ENCODE data around the gene GBP2.
A peak's percentile ranks its signal among the peaks of the same experiment; 100 is the strongest.
"Not testable (repeated sequence)": the region's sequence is repeated elsewhere in the genome, so short reads cannot be mapped to it uniquely, and the experiment has no call there.

GBP2 gene

GRCh38 chr1:89126602-89127565 is 970 bp upstream of the GBP2 start:
- peak; percentile 80 for DNase-seq

- no peak for DNase-seq
Measured at GRCh38 chr1:89125240-89125912, 538 bp downstream of the GBP2 start.

- DNase-seq: no peak
Measured at GRCh38 chr1:89121641-89122040, 4.3 kb downstream of the GBP2 start.

- no peak for DNase-seq
Measured at GRCh38 chr1:89114662-89115061, 11.3 kb downstream of the GBP2 start.

- DNase-seq: no peak
Measured at GRCh38 chr1:89112871-89113613, 12.9 kb downstream of the GBP2 start.

- no peak for DNase-seq
Measured at GRCh38 chr1:89104687-89105086, 21.2 kb downstream of the GBP2 start.

GRCh38 chr1:89104147-89104546 is 21.8 kb downstream of the GBP2 start:
- DNase-seq: no peak

GRCh38 chr1:89102021-89102420 is 23.9 kb downstream of the GBP2 start:
- DNase-seq: no peak

GRCh38 chr1:89100412-89100811 is 25.5 kb downstream of the GBP2 start:
- DNase-seq: no peak

- DNase-seq: no peak
Measured at GRCh38 chr1:89098857-89099256, 27.1 kb downstream of the GBP2 start.

- no peak for DNase-seq
Measured at GRCh38 chr1:89095737-89096136, 30.2 kb downstream of the GBP2 start.

- no peak for DNase-seq
Measured at GRCh38 chr1:89089962-89090361, 36.0 kb downstream of the GBP2 start.

GRCh38 chr1:89088572-89088971 is 37.3 kb downstream of the GBP2 start:
- no peak for DNase-seq

- no peak for DNase-seq
Measured at GRCh38 chr1:89087241-89087640, 38.7 kb downstream of the GBP2 start.

- peak; percentile 69 for DNase-seq
Measured at GRCh38 chr1:89085781-89086180, 40.1 kb downstream of the GBP2 start.

- DNase-seq: no peak
Measured at GRCh38 chr1:89081005-89081404, 44.9 kb downstream of the GBP2 start.

GRCh38 chr1:89080068-89080467 is 45.8 kb downstream of the GBP2 start:
- DNase-seq: not testable (repeated sequence)

- not testable (repeated sequence) for DNase-seq
Measured at GRCh38 chr1:89072466-89073065, 53.3 kb downstream of the GBP2 start.

- no peak for DNase-seq
Measured at GRCh38 chr1:89070509-89070908, 55.4 kb downstream of the GBP2 start.

- no peak for DNase-seq
Measured at GRCh38 chr1:89069951-89070350, 56.0 kb downstream of the GBP2 start.

GRCh38 chr1:89068291-89068690 is 57.6 kb downstream of the GBP2 start:
- no peak for DNase-seq

GRCh38 chr1:89065079-89065868 is 60.6 kb downstream of the GBP2 start, which contains the start of gene GBP1:
GBP1 (minus strand) TSS chr1:89065208; CDS start chr1:89063234, 1,974 bp downstream.
- peak; percentile 26 for DNase-seq

All from stimulated activated CD4-positive, alpha-beta T cell treated with anti-CD3 and anti-CD28 coated beads, Interleukin-4, amount 100 ng/mL, for 24 hours (primary cell).